Erythroblast (primary cell): ENCODE data around the gene PPP1R13B.

Source experiments
- GATA1 ChIP-seq: IDR thresholded peaks from 2 replicates; pipeline ENCODE4 v1.6.1; 2011; ENCODE audit warnings: low read depth, mild to moderate bottlenecking, control low read depth, low read length, moderate library complexity
- POLR2A ChIP-seq: IDR thresholded peaks from 2 replicates; pipeline ENCODE4 v1.6.1; 2011; ENCODE audit warnings: mild to moderate bottlenecking, low read length

GRCh38 chr14:103855734-103856095, 8.3 kb upstream of the PPP1R13B start:
- no peak for TF ChIP-seq POLR2A
- no peak for TF ChIP-seq GATA1
